Stimulated activated naive CD4-positive, alpha-beta T cell (primary cell): ENCODE measurements around the gene LYZL4.

Experiments
- DNase-seq, 6 experiments: peaks; one replicate each; lab custom pipeline; 2025; lab: John Stamatoyannopoulos, UW

LYZL4 gene

DNA sequence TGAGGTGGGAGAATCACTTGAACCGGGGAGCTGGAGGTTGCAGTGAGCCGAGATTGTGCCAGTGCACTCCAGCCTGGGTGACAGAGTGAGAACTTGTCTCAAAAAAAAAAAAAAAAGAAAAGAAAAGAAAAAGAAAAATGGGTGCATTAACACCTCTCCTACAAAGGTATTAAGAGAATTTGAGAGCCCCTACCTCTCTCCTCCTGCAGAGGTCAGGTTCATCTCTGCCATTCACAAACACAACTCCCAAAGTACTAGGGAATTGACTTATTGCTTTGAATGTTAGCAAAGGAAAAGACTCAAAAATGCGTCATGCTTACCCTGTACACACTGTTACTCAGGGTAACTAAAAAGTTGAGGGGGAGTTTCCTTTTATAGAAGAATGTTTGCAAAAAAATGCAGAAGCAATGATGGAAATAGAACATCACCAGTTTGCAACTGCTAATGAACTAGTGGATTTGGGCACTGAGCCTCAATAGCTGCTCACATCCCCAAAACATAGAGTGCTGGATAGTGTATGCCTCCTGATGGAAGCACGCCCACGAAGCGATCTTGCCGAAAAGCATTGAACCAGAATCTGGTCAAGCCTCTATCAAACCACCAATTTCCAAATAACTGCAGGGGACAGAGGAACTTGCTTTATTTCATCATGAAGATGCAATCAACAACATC is 15.5 kb upstream of the LYZL4 start:
- DNase-seq: no peak

- DNase-seq: no peak
Observed at GRCh38 chr3:42424911-42425310, 14.5 kb upstream of the LYZL4 start.

DNA sequence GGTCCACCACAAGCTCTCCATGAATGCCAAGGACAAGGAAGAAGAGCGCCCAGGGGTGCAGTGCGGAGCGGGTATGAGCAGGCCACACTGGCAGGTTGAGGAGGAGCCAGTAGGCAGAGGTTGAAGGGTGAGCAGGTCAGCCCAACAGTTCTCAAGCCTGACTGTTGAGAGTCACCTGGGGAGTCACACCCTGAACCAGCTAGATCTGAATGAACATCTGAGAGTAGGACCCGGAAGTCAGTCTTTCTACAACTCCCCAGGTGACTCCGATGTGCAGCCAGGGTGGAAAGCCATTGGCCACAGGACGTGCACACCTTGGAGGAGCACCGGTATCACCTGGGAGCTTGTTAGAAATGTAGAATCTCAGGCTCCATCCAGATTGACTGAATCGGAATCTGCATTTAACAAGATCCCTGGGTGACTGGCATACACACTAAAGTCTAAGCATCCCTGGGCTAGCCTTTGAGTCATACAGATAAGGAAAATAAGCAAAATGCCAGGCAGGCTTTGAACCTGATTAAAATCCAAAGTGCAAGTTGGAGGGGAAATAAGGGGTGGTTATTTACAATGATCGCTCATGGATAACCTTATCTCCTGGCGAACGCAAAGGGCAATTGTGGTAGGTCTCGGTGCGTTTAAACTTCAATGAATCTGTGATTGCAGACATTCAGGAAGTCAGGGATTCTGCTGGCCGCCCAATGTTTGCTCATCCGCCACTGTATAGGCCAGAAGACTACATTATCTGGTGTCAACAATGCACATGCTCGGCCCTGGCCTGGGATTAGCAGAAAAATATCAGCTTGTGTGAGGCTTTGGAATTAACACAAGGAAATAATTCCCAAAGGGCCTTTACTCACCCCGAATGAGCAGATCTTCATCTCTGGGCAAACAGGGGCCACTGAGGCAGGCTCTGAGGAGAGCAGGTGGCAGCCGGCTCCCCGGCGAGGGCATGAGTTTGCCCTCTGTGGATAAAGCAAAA is 11.7 kb upstream of the LYZL4 start:
- no peak for DNase-seq

DNA sequence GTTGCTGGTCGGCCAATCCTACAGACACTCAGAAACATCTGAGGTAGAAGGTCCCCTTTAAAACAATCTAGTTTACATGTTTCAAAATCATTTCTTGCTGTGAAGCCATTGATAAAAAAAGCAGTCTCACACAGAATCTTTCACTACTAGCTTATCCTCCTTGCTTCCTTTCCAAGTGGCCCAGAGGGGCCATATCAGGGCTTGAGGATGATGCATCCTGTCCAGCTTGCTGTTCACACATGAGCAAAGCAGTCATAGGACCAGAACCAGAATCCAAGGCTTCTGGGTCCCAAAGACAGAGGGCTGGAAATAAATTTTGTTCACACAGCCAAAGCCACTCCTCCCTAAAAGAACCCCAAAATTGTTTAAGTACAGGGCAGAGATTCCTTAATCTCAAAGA is 9.2 kb upstream of the LYZL4 start:
- DNase-seq: no peak

- DNase-seq: no peak
Observed at GRCh38 chr3:42412526-42413155, 2.2 kb upstream of the LYZL4 start.

DNA sequence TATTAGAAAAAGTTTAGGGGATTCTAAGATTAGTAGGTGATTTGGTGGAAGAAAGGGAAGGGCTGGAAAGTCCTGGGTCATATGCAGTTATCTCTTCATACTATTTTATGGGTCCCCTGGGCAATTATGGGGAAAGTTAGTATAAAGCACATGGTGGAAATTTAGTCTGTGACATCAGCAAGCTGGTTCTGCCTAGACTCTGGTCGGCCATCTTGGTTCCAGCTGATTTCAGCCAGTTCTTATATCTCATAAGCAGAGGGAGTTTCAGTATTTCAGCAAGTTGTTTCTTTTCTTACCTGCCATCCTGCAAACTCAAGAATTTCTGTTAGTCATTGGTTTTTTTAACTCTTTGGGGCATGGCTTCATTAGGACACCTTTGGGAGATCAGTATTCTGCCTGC is 1.0 kb upstream of the LYZL4 start:
- no peak for DNase-seq

GRCh38 chr3:42408156-42408555 is 2.3 kb downstream of the LYZL4 start:
- no peak for DNase-seq

DNA sequence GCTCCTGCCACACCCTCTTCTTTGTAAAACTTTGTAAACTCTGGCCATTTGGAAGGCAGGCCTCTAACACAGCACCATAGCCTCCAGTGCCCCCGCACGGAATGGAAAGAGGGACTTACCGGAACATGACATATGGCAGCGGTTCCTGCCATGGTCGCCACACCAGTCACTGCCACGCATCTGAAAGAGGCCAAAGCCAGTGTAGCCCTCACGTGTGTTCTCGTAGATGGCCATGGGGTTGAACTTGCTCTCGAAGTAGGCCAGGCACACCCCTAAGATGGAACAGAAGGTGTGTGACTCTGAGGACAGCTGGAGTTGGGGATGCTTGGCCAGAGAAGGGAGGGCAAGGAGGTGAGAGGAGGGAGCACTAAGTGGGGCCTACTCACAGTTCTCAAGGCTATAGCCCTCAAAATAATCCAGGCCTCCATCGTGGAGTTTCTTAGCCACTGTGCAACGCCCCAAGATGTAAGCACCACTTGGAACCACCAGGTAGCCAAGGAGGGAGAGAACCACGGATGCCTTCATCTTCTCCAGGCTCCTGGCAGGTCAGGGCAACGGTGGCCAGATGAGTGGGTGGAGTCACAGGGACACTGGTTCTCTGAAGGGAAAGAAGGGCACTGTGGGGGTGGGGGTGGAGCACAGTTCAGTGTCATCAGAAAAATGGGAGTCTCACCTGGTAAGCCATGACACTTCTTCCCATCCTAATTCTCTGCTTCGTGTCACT is 3.5 kb downstream of the LYZL4 start:
- DNase-seq: no peak

- DNase-seq: no peak
Observed at GRCh38 chr3:42405857-42406256, 4.6 kb downstream of the LYZL4 start.

DNA sequence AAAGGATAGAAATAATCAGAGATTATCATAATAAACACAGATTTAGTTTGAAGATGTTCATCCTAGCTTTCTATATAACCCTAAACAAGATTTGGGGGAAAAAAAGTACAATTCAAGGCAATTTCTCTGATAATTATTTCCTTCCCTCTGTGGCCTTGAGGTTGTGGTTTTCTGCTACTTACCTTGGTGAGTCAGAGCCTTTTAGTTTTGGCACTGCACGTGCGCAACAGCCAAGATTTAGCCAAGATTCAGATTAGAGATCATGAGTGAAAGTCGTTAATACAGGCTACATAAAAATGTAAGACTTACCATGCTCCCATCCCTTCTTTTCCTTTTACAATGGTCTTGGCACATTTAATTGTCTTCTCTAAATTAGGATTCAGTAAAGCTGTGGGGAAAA is 6.7 kb downstream of the LYZL4 start:
- DNase-seq: no peak

DNA sequence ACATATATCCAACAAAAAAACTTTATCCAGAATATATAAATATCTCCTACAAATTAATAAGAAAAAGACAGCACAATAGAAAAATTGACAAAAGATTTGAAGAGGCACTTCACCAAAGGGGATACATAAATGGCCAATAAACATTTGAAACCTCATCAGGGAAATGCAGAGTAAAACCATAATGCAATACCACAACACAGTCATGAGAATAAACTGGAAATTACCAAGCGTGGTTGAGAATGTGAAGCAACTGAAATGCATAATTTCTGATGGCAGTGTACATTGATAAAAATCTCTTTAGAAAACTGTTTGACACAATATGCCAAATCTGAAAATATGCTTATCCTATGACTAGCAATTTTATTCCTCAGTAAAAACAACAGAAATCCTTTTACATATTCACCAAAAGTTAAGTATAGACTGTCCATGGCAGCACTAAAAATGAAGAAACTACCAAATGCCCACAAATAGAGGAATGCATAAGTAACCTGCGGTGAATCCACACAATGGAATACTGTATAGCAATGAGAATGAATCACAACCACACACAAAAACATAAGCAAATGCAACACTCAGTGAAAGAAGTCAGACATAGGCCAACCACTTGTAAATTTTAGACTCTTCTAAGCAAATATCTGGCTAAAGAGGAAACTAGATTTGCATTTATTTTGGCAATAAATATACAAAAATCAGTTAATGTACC is 7.9 kb downstream of the LYZL4 start:
- DNase-seq: no peak

DNA sequence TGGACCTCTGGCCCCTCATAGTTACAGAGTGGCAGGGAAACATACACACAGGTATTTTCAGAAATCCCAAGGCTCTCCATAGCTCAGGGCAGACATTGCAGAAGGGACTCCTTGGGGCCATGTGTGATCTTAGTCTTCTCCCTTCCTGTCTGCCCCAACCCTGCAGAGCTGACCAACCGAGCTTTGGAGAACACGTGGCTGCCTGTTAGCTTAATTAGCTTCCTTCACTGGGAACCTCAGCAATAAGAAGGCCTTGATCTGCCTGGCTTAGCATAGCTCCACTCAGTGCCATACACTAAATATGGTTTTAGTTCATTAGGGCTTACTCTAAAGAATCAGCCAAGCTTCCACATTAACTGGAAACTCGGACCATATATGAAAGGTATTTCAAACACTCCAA is 12.3 kb downstream of the LYZL4 start:
- DNase-seq: no peak

GRCh38 chr3:42397644-42398043 is 12.8 kb downstream of the LYZL4 start:
- no peak for DNase-seq

DNA sequence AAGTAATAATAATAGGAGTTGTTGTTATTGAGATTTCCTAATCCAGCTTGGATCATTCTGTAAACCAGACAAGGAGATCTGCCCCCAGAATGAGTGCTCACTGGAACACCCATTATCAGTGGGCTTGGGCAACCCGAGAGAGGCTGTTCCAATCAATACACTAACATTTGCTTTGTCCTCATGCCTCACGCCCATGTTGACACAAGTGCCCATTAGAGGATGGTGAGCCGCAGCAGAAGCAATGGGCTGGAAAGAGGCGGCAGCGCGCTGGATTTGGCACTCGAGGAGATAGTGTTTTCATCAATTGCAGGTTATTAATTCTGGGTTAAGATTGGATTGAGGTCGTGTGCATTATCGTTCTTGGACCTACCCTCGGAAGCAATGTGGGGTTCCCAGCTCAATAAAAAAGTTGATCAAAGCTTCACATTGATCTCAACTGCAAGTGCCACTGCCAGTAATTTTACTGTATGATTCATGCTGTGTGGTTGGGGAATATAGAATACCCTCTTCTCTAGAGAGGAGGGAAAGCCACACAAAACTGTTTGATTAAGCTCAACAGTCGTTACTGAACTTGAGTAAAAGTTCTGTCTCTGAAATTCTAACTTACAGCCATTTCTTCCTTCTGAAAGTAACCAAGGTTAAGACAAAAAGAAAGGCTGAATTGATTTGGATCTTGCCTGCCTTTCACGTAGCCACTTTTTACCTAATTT is 15.7 kb downstream of the LYZL4 start:
- DNase-seq: no peak

- DNase-seq: peak in 3 of 6 experiments; percentile 11 to 71 (median 49)
Observed at GRCh38 chr3:42387802-42388651, 22.4 kb downstream of the LYZL4 start.

- no peak for DNase-seq
Observed at GRCh38 chr3:42381551-42382082, 28.8 kb downstream of the LYZL4 start.

DNA sequence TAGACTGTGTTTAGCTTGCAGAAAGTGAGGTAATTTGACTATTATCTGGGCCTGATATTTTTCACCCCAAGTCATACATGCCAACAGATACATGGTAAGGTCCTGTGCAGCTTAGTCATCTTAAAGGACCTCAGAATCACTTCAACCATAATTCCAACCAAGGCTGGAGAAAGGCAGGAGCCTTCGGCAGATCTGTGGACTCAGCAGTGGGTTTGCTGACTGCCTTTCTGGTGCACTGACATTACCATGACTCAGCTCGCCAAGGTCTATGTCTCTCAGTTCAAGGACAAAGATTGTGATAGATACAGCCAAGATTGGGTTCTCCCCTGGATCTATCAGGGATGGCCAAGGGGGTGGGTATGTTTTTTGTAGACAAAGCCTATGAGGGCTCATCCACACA is 32.7 kb downstream of the LYZL4 start:
- no peak for DNase-seq

DNA sequence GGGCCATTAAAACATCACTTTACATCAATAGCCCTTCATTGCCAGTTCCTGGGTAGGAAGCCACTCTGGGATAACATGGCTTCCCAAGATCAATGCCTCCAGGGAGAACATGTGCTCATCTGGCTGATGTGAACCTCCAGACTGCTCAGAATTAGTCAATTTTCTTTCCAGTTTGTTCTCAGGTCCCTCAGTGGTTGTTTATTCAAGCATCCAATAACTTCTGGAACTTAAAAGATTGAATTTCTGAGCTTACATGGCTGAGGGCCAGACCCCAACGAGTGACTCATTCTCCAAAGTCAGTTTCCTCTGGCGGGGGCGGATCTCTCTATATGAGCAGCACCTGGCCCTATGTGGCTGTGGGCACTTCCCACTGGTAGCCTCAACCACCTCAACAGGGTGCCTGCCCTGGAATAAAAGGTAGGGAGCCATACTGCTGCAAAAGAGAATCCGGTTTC is 34.0 kb downstream of the LYZL4 start:
- DNase-seq: no peak

GRCh38 chr3:42375121-42375800 is 35.1 kb downstream of the LYZL4 start:
- DNase-seq: no peak
